Epithelial cell of proximal tubule (primary cell): ENCODE results near the gene PRCP. TPM values are rescaled to one million over a fixed set of nuclear protein-coding genes. Genes with fewer than 3 reads are reported as not detected.

ENCODE experiments used
- DNase-seq: peaks from one replicate; pipeline ENCODE4 v3.0.0-alpha.2; 2011; ENCODE audit warnings: low read depth
- H3K4me3 ChIP-seq: 2 replicates; pipeline ENCODE4 v1.5.1; 2011; ENCODE audit warnings: low read depth, mild to moderate bottlenecking, low read length
- total RNA-seq: library from RNA; depleted of rRNA; stranded (reverse); fragments of >200 nt; gene quantifications from 2 replicates; pipeline ENCODE4 v1.2.3, GENCODE V29; 2015
- TF ChIP-seq, protein P1 (sequence below): conservative IDR thresholded peaks from 2 replicates; pipeline ENCODE4 v1.5.1; 2012; ENCODE audit warnings: low read depth, mild to moderate bottlenecking, low read length

Gene PRCP
- total RNA-seq, 1 donor from 2014 or later, result 22.2 TPM

DNA sequence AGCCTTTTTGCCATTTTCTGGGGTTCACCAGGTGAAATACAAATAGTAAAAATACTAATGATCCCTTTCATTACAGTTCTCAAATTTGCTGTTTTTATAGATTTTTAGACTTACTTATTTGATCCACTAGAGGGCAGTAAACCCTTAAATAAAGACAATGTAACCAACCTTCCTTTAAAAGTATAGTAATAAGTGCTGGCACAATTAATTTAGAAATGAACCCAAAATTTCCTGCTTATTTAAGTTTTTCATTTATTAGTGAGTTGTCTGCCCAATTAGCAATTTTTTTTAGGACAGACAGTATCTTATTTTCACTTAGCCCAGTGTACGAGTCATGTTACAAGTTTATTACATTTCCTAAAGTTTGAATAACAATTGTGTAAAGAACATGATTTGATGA lies 6.0 kb upstream of the PRCP start:
- TF ChIP-seq, protein P1, sequence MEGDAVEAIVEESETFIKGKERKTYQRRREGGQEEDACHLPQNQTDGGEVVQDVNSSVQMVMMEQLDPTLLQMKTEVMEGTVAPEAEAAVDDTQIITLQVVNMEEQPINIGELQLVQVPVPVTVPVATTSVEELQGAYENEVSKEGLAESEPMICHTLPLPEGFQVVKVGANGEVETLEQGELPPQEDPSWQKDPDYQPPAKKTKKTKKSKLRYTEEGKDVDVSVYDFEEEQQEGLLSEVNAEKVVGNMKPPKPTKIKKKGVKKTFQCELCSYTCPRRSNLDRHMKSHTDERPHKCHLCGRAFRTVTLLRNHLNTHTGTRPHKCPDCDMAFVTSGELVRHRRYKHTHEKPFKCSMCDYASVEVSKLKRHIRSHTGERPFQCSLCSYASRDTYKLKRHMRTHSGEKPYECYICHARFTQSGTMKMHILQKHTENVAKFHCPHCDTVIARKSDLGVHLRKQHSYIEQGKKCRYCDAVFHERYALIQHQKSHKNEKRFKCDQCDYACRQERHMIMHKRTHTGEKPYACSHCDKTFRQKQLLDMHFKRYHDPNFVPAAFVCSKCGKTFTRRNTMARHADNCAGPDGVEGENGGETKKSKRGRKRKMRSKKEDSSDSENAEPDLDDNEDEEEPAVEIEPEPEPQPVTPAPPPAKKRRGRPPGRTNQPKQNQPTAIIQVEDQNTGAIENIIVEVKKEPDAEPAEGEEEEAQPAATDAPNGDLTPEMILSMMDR, result peak; percentile 52
- no peak for DNase-seq
- H3K4me3 ChIP-seq, result no peak overlapping the region

DNA sequence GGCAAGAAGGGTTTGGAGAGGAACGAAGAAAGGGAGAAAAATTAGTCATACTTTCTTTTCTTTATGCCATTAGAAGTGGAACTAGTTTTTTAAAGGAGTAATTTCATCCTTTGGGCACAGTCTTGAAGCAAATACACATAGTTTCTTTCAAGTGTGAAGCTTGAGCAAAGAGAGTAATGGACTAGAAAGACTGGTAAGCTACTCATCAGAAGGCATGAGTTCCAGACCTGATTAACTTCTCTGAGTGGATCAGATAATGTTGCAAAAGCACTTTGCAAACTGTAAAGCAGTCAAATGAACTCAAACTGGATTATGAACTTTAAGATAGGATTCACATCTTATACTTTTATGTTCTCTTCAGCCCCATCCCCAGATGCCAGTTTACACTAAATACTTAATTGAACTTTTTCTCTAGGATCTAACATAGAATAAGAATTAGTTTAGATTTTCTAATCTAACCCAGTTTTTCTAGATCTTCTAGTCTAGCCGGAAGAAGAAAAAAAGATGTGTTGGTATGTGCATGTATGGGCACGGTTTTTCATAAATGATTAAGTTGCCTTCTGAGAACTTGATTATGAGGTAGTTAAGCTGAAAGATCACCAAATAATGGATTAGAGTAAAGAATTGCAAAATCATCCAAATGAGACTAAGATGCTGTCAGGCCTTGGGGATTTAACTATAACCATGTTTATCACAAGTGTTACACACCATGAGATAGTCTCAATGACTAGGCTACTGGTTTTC lies 3.8 kb upstream of the PRCP start:
- TF ChIP-seq, protein P1, result no peak
- H3K4me3 ChIP-seq, result no peak overlapping the region
- DNase-seq, result no peak

DNA sequence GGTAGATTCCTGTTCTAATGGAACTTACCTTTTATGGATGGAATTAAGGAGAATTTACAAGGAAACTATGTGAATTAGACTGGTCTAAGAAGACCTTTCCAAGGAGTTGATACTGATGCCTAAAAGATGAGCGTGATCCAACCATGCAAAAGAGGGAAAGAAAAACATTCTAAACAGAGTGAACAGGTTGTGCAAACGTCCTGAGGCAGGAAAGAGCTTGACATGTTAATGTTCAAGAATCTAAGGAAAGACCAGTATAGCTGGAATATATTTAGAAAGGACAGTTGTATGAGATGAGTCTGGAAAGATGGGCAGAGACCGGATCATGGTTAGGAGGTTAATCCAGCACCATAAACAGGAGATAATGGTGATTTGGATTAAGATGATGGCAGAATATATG lies 2.6 kb upstream of the PRCP start:
- TF ChIP-seq, protein P1, result no peak
- DNase-seq, result no peak
- no peak overlapping the region for H3K4me3 ChIP-seq

DNA sequence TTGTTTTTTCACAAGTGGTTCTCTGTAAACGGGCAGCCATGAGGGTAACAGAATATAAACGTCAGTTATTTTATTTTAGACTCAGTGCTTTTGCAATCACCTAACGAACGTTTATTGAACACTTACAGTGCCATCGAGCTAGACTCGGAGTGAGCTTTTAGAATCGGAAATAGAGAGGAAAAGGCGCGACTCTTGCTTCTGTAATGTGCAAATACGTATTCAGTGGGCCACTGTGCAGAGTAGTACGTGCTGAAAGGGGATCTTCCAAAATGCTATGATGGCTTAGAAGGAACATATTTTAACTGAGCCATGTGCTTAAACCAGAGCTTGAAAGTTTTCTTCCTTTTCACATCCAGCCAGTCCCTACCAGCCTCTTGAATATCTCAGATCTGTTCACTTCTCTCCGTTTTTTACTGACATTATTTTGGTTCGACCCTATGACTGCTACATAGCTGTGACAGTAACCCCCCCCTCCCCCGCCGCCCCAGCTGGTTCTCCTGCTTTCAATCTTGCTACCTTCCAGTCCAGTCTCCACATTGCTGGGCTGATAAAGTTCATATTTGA lies 1.8 kb upstream of the PRCP start:
- peak overlapping the region; percentile 84 for H3K4me3 ChIP-seq
- TF ChIP-seq, protein P1, result no peak
- no peak for DNase-seq

DNA sequence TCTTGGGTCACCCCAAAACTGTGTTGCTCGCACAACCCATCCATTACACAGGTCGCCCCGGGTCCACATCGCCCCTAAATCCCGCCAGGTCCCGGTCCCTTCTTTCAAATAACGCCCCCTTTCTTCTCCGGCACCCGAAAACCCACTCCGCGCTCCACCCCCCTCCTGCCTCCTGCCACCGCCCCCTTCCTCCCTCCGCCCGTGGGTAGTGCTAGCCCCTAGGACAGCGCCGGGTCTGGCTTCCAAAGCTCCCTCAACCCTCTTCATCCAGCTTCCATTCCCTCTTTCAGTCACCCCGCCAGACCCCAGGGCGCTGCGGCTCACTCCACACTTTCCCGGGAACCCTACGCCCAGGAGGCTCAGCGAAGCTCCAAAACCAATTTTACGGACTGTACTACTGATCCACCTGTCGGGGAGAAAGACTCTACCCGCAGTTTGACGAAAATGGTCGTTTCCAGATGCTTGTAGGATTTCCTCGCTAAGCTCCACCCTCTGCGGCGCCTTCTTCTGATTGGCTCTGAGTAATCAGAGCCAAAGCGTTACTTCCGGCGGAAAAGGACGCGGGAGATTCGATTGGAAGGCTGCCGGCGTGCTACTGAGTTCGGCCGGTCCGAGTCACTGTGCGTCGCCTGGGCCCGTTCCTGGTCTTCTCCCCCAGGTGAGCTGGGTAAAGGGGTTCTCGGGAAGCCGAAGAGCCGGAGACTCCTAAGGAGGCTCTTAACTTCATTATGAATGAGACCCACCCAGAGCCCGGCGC lies 1.1 kb upstream of the PRCP start, which contains the start of gene DDIAS:
TSS of gene DDIAS (plus strand) at position 572 of the 757 bp plus-strand sequence. CDS start 13,003 bp downstream, outside the sequence.
- DNase-seq, result peak; percentile 92
- TF ChIP-seq, protein P1, result no peak
- peak within 1 kb of the TSS; percentile 84 for H3K4me3 ChIP-seq

DNA sequence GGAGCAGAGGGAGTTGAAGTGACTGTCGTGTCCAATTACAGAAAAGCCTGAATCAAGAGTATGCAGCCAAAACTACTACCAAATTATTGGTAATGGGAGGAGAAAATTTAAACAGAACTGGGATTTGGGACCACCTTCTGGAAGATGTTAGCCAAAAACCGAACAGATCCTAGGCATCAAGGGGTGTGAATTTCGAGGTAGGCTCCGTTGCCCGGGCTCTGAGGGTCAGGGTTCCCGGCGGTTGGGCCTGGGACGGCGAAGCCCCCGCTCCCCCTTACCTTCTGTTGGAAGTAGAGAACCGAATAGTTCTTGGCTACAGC lies 313 bp downstream of the PRCP start:
- TF ChIP-seq, protein P1, result no peak
- peak overlapping the region; percentile 84 for H3K4me3 ChIP-seq
- no peak for DNase-seq
